ENCODE data around the gene JAZF1.

GRCh38 chr7:28173531-28173930 is 7.1 kb downstream of the JAZF1 start:
- TF ChIP-seq EZH2 (IDR thresholded peaks at IDR 0.05; ENCODE audit: borderline replicate concordance, insufficient read depth, low read depth, low read length, poor library complexity, severe bottlenecking): no peak
- no peak for TF ChIP-seq CTCF (IDR thresholded peaks at IDR 0.05)

Data from B cell (primary cell).